K562 (cell line): ENCODE results near the gene GHDC. TPM values are rescaled to one million over a fixed set of nuclear protein-coding genes. Genes with fewer than 3 reads are reported as not detected.

ENCODE experiments used
- HBP1 ChIP-seq: fragments of 450-650 bp; formaldehyde crosslinking; IDR thresholded peaks from 2 replicates; pipeline ENCODE4 v1.4.0; 2022; ENCODE audit warnings: missing genetic modification characterization
- PML ChIP-seq: IDR thresholded peaks from 2 replicates; pipeline ENCODE4 v1.6.1; 2012; ENCODE audit warnings: low read length, inconsistent platforms
- POLR2A ChIP-seq: fragments of 450-650 bp; conservative IDR thresholded peaks from 2 replicates; pipeline ENCODE4 v1.6.1; 2016
- REST ChIP-seq, 2 experiments: fragments of 450-650 bp; formaldehyde crosslinking in 1 of 2; IDR thresholded peaks; 2 replicates each; pipeline versions ENCODE4 v1.4.0 to v1.6.1; 2014 to 2020; ENCODE audit warnings: mild to moderate bottlenecking in 2 of 2, borderline replicate concordance in 1 of 2, low read depth in 1 of 2
- SMARCA5 ChIP-seq: fragments of 450-650 bp; IDR thresholded peaks from 2 replicates; pipeline ENCODE4 v1.6.1; 2016
- TAF7 ChIP-seq: fragments of 450-650 bp; IDR thresholded peaks from 2 replicates; pipeline ENCODE4 v1.6.1; 2016; ENCODE audit warnings: missing genetic modification characterization, missing compliant biosample characterization
- ZBTB26 ChIP-seq: fragments of 450-650 bp; formaldehyde crosslinking; IDR thresholded peaks from 2 replicates; pipeline ENCODE4 v1.4.0; 2022; ENCODE audit warnings: missing genetic modification characterization
- ZFPM2 ChIP-seq: fragments of 250-450 bp; sonication (Bioruptor Pico); IDR thresholded peaks from 2 replicates; pipeline ENCODE4 v1.5.1; 2022; ENCODE audit warnings: mild to moderate bottlenecking
- ZNF197 ChIP-seq: fragments of 200-800 bp; sonication (Bioruptor generic); IDR thresholded peaks from 2 replicates; pipeline ENCODE4 v1.6.1; 2016; ENCODE audit warnings: low read depth, missing genetic modification characterization, missing compliant biosample characterization
- polyA plus RNA-seq, 8 experiments: library from polyadenylated mRNA; depleted of rRNA in 4 of 8; stranded (reverse) in 5 of 8; unstranded in 3 of 8; fragments of >200 nt; fragmentation: Nextera tagmentation in 2 of 8; fragmentation: Illumina TruSeq in 1 of 8; extraction: Ambion mirVana in 2 of 8; extraction: Trizol in 1 of 8; gene quantifications; 2 replicates each; pipeline versions ENCODE4 v1.2.1 to v1.2.3, GENCODE V29; 2011 to 2014; ENCODE audit warnings: inconsistent platforms in 1 of 8, missing spikeins in 1 of 8
- total RNA-seq, 7 experiments: library from RNA; depleted of rRNA in 6 of 7; stranded (reverse); fragments of >200 nt in 6 of 7; fragmentation: Illumina TruSeq in 2 of 7; extraction: Trizol in 2 of 7; gene quantifications; 2 replicates each; pipeline versions ENCODE4 v1.2.1 to v1.2.3, GENCODE V29; 2011 to 2021; ENCODE audit warnings: low replicate concordance in 1 of 7
- TF ChIP-seq, protein P1 (sequence below), 2 experiments: fragments of 450-650 bp; IDR thresholded peaks; 2 replicates each; pipeline ENCODE4 v1.6.1; 2016
- TF ChIP-seq, protein P2 (sequence below): fragments of 250-450 bp; sonication (Bioruptor Pico); IDR thresholded peaks from 2 replicates; pipeline ENCODE4 v1.6.1; 2021; ENCODE audit warnings: mild to moderate bottlenecking

Gene GHDC
- total and polyA plus RNA-seq, 9 of the 15 experiments (the other 6 are each of a cell fraction or from before 2014, with no cell fraction given), result 0.65 to 23.2 (median 11.2) TPM

GRCh38 chr17:42221886-42222745 is 27.8 kb upstream of the GHDC start (continued):
- TF ChIP-seq, protein P1, sequence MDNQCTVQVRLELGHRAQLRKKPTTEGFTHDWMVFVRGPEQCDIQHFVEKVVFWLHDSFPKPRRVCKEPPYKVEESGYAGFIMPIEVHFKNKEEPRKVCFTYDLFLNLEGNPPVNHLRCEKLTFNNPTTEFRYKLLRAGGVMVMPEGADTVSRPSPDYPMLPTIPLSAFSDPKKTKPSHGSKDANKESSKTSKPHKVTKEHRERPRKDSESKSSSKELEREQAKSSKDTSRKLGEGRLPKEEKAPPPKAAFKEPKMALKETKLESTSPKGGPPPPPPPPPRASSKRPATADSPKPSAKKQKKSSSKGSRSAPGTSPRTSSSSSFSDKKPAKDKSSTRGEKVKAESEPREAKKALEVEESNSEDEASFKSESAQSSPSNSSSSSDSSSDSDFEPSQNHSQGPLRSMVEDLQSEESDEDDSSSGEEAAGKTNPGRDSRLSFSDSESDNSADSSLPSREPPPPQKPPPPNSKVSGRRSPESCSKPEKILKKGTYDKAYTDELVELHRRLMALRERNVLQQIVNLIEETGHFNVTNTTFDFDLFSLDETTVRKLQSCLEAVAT (IDR thresholded peaks at IDR 0.05), result peak; percentile 56 to 72; a peak in 1 of 4 replicates
- TF ChIP-seq, protein P2, sequence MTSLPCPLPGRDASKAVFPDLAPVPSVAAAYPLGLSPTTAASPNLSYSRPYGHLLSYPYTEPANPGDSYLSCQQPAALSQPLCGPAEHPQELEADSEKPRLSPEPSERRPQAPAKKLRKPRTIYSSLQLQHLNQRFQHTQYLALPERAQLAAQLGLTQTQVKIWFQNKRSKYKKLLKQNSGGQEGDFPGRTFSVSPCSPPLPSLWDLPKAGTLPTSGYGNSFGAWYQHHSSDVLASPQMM (CRISPR knock-in tag), result no peak
- TF ChIP-seq REST (IDR thresholded peaks at IDR 0.05; ENCODE audit: borderline replicate concordance), result peak; percentile 67; the same call in 1 of the 2 replicates
- no peak for TF ChIP-seq REST (CRISPR knock-in tag; IDR thresholded peaks at IDR 0.05; ENCODE audit: low read depth)
- TF ChIP-seq ZFPM2 (CRISPR knock-in tag), result no peak
- TF ChIP-seq PML, result no peak
- TF ChIP-seq ZBTB26 (CRISPR knock-in tag), result peak; percentile 94
- TF ChIP-seq TAF7 (tag), result peak; percentile 34; the same call in 1 of the 2 replicates
- peak; percentile 86 for TF ChIP-seq SMARCA5
- TF ChIP-seq ZNF197 (CRISPR knock-in tag), result no peak
- TF ChIP-seq HBP1 (CRISPR knock-in tag), result peak; percentile 93
- no peak; the same call in 1 of the 2 replicates for TF ChIP-seq POLR2A
